NCI-H1092 (cell line): Measurements from ENCODE around the gene BTRC.
"Not testable (repeated sequence)": the region's sequence is repeated elsewhere in the genome, so short reads cannot be mapped to it uniquely, and the experiment has no call there.

ENCODE experiments used
- DNase-seq: peaks from one replicate; lab custom pipeline; 2025; lab: John Stamatoyannopoulos, UW

BTRC gene

GRCh38 chr10:101585841-101586240, 231.9 kb downstream of the BTRC start:
- no peak for DNase-seq

- DNase-seq: peak; percentile 86
Observed at GRCh38 chr10:101587725-101588653, 234.0 kb downstream of the BTRC start, which contains the start of the genes DPCD and POLL. Gene DPCD (plus strand): TSS chr10:101588321. CDS start chr10:101588337, 16 bp downstream. Gene POLL (minus strand): TSS chr10:101588257. CDS start chr10:101587360, 897 bp downstream.

GRCh38 chr10:101588879-101589278, 234.9 kb downstream of the BTRC start:
- DNase-seq: no peak

- DNase-seq: not testable (repeated sequence)
Observed at GRCh38 chr10:101593331-101593730, 239.4 kb downstream of the BTRC start.

- no peak for DNase-seq
Observed at GRCh38 chr10:101595591-101596433, 241.8 kb downstream of the BTRC start.

GRCh38 chr10:101597091-101597900, 243.3 kb downstream of the BTRC start:
- no peak for DNase-seq

- DNase-seq: peak; percentile 42
Observed at GRCh38 chr10:101601541-101601940, 247.6 kb downstream of the BTRC start.

GRCh38 chr10:101602761-101603398, 248.9 kb downstream of the BTRC start:
- DNase-seq: peak; percentile 20
